SJSA1 (cell line): ENCODE results near the gene USH2A. TPM values are rescaled to one million over a fixed set of nuclear protein-coding genes. Genes with fewer than 3 reads are reported as not detected.

Experiments
- DNase-seq, 2 experiments: peaks; one replicate each; pipeline ENCODE4 v3.0.0-alpha.2; 2015 to 2020; ENCODE audit warnings: low spot score in 2 of 2, low read depth in 1 of 2
- H3K27ac ChIP-seq: fragments of 250-450 bp; sonication (Bioruptor Pico); 2 replicates; pipeline ENCODE4 v1.5.1; 2020; ENCODE audit warnings: mild to moderate bottlenecking, moderate library complexity
- H3K27me3 ChIP-seq: fragments of 250-450 bp; sonication (Bioruptor Pico); replicated peaks from 2 replicates; pipeline ENCODE4 v1.5.1; 2020; ENCODE audit warnings: mild to moderate bottlenecking, moderate library complexity
- H3K36me3 ChIP-seq: fragments of 250-450 bp; sonication (Bioruptor Pico); 2 replicates; pipeline ENCODE4 v1.5.1; 2020; ENCODE audit warnings: mild to moderate bottlenecking
- H3K4me1 ChIP-seq: fragments of 250-450 bp; sonication (Bioruptor Pico); replicated peaks from 2 replicates; pipeline ENCODE4 v1.6.1; 2021; ENCODE audit warnings: mild to moderate bottlenecking
- H3K4me3 ChIP-seq: fragments of 250-450 bp; sonication (Bioruptor Pico); 2 replicates; pipeline ENCODE4 v1.5.1; 2020; ENCODE audit warnings: mild to moderate bottlenecking
- H3K9me3 ChIP-seq: fragments of 250-450 bp; sonication (Bioruptor Pico); replicated peaks from 2 replicates; pipeline ENCODE4 v1.5.1; 2020; ENCODE audit warnings: mild to moderate bottlenecking
- total RNA-seq: library from RNA; depleted of rRNA; stranded (reverse); fragments of >200 nt; shearing (Covaris generic); gene quantifications from 2 replicates; pipeline ENCODE4 v1.2.3, GENCODE V29; 2014

USH2A gene
- total RNA-seq, 1 experiment from 2014 or later = not detected

DNA sequence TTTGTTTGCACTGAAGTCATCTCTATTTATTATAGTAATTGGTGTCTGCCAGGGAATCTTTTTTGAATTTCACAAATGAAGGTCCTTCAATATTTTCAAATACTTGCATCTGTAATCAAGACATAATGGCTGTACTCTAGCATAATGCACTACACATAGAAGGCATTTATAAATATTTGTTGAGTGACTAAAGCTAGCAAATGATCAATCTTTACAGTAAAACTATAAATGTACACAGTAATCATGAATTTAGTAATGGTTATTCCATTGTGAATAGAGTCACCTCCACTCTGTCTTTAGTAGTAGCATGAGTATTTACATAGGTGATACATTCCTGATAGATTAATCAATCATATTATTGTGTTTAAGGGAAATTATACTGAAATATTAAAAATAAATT, 119.6 kb downstream of the USH2A start:
- H3K4me1 ChIP-seq = no peaks in the 10 kb centered on the region
- H3K36me3 ChIP-seq = no peaks in the 10 kb centered on the region
- H3K4me3 ChIP-seq = no peak overlapping the region
- no peak overlapping the region for H3K27ac ChIP-seq
- DNase-seq = no peak
- no peaks in the 10 kb centered on the region for H3K27me3 ChIP-seq
- no peaks in the 10 kb centered on the region for H3K9me3 ChIP-seq

DNA sequence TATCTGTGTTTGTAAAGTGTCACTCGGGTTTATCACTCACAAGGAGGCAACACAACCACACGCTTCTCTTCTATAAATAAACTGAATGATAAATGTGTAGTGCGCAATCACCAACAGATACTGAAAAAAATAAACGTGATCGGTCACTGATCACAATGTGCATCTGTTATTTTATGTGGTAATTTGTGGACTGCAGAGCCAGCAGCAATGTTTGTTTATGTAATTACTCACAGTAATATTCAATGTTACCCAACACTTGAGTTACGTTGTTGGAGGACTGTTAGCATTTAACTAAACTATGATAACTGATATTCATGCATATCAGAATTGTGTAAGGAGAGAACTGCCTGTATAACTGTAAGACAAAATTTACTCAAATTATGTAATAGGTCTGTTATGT, 129.6 kb downstream of the USH2A start:
- Histone ChIP-seq H3K27ac (no peak overlapping the region), H3K4me1 (no peaks in the 10 kb centered on the region), H3K27me3 (no peaks in the 10 kb centered on the region; the same call in 1 of the 2 replicates), H3K4me3 (no peak overlapping the region), H3K36me3 (no peaks in the 10 kb centered on the region), H3K9me3 (no peaks in the 10 kb centered on the region)
- DNase-seq = no peak

DNA sequence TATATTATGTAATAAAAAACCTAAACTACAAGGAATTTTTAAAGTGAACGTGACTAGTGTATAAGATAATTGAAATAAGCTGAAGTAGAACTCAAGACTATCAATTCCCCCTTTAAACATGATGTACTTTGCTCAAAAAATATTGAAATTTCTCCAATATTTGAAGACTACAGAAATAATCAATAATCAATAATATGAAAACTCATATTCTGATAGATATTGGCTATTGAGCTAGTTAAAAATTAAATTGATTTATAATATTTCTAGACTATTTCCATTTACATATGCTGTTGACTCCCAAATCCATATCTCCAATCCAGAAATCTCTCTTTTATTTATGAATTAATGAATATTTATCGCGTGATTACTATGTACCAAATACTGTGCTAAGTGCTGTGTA, 133.2 kb downstream of the USH2A start:
- H3K4me3 ChIP-seq = no peak overlapping the region
- no peaks in the 10 kb centered on the region; the same call in 1 of the 2 replicates for H3K9me3 ChIP-seq
- no peaks in the 10 kb centered on the region for H3K27me3 ChIP-seq
- H3K36me3 ChIP-seq = no peaks in the 10 kb centered on the region
- no peak overlapping the region for H3K27ac ChIP-seq
- no peaks in the 10 kb centered on the region for H3K4me1 ChIP-seq
- no peak for DNase-seq

DNA sequence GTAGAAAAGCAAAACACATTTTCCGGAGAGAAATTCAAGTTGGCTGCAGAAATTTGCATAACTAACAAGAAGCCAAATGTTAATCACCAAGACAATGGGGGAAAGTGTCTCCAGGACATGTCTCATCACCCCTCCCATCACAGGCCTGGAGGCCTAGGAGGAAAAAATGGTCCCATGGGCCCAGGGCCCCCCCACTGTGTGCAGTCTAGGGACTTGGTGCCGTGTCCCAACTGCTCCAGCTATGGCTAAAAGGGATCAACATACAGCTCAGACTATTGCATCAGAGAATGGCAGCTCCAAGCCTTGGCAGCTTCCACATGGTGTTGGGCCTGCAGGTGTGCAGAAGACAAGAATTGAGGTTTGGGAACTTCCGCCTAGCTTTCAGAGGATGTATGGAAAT, 138.2 kb downstream of the USH2A start:
- H3K9me3 ChIP-seq = no peaks in the 10 kb centered on the region; the same call in 1 of the 2 replicates
- no peak overlapping the region for H3K4me3 ChIP-seq
- H3K36me3 ChIP-seq = no peaks in the 10 kb centered on the region
- DNase-seq = no peak
- no peaks in the 10 kb centered on the region for H3K4me1 ChIP-seq
- H3K27ac ChIP-seq = no peak overlapping the region
- no peaks in the 10 kb centered on the region for H3K27me3 ChIP-seq

DNA sequence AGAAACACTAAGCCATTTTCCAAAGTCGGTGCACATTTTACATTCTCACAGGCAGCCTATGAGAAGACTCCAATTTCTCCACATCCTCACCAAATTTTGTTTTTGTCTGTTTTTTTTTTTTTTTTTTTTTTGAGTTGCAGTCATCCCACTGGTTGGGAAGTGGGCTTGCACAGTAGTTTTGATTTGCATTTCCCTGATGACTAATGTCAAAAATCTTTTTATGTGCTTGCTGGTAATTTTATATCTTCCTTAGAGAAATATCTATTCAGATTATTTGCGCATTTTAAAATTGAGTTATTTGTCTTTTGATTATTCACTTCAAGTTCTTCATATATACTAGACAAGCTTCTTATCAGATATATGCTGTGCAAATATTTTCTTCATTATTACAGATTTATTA, 141.5 kb downstream of the USH2A start:
- Histone ChIP-seq H3K27me3 (no peaks in the 10 kb centered on the region), H3K36me3 (no peaks in the 10 kb centered on the region), H3K4me3 (no peak overlapping the region), H3K27ac (no peak overlapping the region), H3K4me1 (no peaks in the 10 kb centered on the region), H3K9me3 (no peaks in the 10 kb centered on the region; the same call in 1 of the 2 replicates)
- no peak for DNase-seq

DNA sequence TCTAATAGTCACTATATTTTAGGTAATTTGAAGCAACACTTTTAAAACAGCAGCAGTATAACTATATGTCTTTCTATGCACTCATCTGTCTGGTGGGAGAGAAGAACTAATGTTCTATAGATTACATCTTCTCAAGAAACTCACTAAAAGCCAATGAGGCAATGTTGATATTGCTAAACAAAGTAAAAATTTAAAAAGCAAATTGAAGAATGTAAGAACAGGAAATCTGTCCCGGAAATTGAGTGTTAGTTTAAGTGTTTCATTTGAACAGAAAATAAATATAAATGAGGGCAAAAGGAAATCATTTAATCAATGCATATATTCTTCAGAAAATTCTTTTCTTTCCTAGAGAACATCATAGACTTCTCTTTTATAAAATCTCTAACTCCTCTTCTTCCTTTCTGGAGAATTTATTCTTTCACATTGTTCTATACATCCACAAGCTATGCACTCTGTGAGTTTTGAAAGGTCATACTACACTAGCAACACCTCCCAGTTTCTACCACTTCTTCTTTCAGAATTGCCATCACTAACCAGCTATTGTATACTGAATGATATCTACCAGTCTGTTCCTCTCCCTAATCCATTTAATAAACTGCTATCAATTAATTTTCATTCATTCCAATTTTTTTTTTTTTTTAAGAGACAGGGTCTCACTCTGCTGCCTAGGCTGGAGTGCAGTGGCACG, 153.0 kb downstream of the USH2A start:
- H3K27ac ChIP-seq = no peak overlapping the region
- no peak overlapping the region for H3K4me3 ChIP-seq
- no peaks in the 10 kb centered on the region for H3K4me1 ChIP-seq
- H3K27me3 ChIP-seq = no peaks in the 10 kb centered on the region
- no peaks in the 10 kb centered on the region for H3K9me3 ChIP-seq
- DNase-seq = no peak
- H3K36me3 ChIP-seq = no peaks in the 10 kb centered on the region

DNA sequence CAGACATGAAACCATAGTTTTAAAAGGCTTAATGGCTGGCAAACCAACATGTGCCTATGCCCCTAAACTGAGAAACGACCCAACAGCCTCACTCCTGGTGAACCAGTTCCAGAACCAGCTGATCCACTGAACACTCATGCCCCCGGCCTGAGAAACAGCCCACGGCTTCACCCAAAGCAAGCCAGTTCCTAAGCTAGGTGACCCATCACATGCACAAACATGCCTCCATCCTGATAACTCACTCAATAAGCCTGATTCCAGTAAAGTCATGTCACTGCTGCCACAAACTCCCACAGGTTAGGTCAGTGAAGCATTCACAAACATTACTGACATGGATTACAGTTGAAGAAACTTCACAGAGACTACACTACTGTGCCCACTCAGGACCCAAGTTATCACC, 161.6 kb downstream of the USH2A start:
- Histone ChIP-seq H3K36me3 (no peaks in the 10 kb centered on the region), H3K4me3 (no peak overlapping the region), H3K9me3 (no peaks in the 10 kb centered on the region), H3K27me3 (no peaks in the 10 kb centered on the region), H3K4me1 (no peaks in the 10 kb centered on the region), H3K27ac (no peak overlapping the region)
- DNase-seq = no peak

DNA sequence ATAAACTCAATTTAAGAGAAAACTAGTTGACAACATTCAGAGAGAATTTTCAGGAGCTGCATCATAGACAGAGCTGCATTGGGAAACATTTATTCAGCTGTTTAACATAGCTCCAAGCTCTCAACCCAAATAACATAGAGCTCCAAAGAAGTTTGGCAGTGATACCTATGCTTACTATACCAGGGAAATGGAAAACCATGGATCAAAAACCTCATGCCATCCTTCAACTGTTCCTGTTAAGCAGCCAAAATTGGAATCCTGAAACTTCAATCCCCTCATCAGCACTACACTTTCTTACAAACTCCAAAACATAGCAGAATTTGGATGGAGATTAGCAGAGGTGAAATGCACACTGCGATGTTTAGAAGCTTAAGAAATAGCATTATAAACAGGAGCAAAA, 164.4 kb downstream of the USH2A start:
- H3K4me3 ChIP-seq = no peak overlapping the region
- H3K27ac ChIP-seq = no peak overlapping the region
- H3K9me3 ChIP-seq = no peaks in the 10 kb centered on the region
- no peaks in the 10 kb centered on the region for H3K36me3 ChIP-seq
- DNase-seq = no peak
- no peaks in the 10 kb centered on the region for H3K4me1 ChIP-seq
- no peaks in the 10 kb centered on the region for H3K27me3 ChIP-seq

DNA sequence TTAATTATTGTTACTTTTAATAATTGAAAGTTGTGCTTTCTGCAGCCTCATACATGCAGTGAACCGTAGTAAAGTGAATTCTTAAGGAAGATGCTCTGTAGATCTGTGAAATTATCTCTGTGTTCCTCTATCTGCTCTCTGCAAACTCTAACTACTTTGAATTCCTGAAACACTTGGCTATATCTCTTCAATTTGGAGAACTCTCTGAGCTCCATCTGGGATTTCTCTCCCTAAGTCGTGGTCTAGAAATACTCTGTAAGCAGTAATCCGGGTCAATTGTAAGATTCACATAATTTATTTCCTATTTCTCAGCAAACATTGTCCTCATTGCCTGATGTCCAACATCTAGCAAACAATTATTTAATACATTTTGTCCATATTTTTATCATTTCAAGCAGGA, 164.9 kb downstream of the USH2A start:
- Histone ChIP-seq H3K4me3 (no peak overlapping the region), H3K27me3 (no peaks in the 10 kb centered on the region), H3K27ac (no peak overlapping the region), H3K36me3 (no peaks in the 10 kb centered on the region), H3K4me1 (no peaks in the 10 kb centered on the region), H3K9me3 (no peaks in the 10 kb centered on the region)
- DNase-seq = no peak

DNA sequence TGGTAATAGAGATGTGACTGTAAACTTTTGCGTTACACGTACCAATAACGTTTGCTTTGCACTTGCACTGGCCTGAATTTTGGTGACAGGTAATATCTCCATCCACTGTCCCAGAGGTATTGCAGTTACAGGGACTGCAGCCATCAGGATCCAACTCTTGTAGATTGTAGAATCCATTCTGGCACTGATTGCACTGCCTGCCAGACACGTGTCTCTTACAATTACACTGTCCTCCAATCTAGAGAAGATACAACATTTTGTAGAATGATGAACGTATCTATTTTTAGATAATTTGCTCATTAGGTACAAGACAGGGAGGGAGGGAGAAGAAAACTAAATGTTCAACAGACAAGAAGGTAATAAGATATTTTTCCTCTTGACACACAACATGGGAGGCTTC, 172.4 kb downstream of the USH2A start:
- H3K4me1 ChIP-seq = no peaks in the 10 kb centered on the region
- no peaks in the 10 kb centered on the region for H3K9me3 ChIP-seq
- H3K27ac ChIP-seq = no peak overlapping the region
- no peak for DNase-seq
- H3K36me3 ChIP-seq = no peaks in the 10 kb centered on the region
- no peak overlapping the region for H3K4me3 ChIP-seq
- H3K27me3 ChIP-seq = no peaks in the 10 kb centered on the region

DNA sequence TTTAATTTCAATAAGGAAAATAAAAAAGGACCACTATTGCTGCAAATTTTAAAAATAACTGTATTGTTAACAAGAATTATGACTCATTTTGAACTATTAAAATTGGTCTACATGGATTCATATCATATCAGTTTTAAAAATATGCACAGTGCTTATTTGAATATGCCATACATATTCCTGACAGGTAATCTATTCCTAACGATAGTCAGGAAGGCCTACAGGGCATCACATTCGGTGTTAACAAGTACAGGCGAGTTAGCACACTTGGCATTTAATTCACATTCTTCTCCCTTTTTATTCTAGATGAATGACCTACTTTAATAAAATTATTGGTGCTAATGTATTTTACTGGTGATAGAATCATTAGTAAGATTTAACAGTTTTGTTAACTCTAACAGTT, 174.6 kb downstream of the USH2A start:
- H3K4me3 ChIP-seq = no peak overlapping the region

DNA sequence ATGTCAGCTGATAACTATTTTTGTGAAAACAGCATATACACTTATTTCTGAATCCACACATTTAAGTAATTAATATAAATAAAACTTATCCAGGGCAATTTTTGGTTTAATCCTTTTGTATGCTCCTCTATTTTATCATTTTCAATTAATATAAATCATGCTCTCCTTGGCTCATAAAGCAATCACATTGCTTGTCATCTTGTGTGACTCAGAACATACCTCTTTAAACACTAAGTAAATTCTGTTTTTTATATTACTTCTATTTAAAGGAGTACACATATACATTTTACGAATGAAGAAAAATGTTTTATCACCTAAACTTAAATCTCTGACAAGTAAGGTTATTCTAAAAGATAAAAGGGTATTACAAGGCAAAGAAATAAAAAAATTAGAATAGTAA, 175.3 kb downstream of the USH2A start:
- Histone ChIP-seq H3K9me3 (no peaks in the 10 kb centered on the region), H3K27me3 (no peaks in the 10 kb centered on the region), H3K27ac (no peak overlapping the region), H3K4me3 (no peak overlapping the region), H3K4me1 (no peaks in the 10 kb centered on the region), H3K36me3 (no peaks in the 10 kb centered on the region)
- no peak for DNase-seq

More for the DNA sequence above, 174.6 kb downstream of the USH2A start:
- no peak for DNase-seq
- Histone ChIP-seq H3K27me3 (no peaks in the 10 kb centered on the region), H3K36me3 (no peaks in the 10 kb centered on the region), H3K27ac (no peak overlapping the region), H3K4me1 (no peaks in the 10 kb centered on the region), H3K9me3 (no peaks in the 10 kb centered on the region)

DNA sequence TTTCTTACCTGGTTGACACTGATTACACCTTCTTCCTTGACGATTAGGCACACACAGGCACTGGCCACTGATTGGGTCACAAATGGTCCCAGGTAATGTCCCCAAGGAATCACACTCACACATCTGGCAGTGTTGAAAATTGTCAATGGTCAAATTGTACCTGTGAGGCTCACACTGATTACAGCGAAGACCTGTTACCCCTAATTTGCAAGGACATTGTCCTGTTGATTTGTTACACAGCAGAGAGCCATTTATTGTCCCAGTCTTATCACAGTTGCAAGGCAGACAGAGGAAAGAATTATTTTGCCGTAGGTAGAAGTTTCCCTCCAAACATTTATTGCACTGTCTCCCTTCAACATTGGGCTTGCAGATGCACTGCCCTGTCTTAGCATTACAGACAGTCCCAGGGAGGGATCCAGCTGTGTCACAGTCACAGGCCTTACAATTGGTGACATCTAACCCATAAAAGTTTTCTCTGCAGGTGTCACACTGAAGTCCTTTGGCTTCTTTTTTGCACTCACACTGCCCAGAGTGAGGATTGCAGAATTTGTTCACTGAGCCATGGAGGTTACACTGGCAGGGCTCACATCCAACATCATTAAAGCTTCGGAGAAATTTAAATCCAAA, 176.6 kb downstream of the USH2A start:
- no peak overlapping the region for H3K4me3 ChIP-seq
- H3K4me1 ChIP-seq = no peaks in the 10 kb centered on the region
- DNase-seq = no peak
- no peaks in the 10 kb centered on the region for H3K36me3 ChIP-seq
- H3K27ac ChIP-seq = no peak overlapping the region
- H3K9me3 ChIP-seq = no peaks in the 10 kb centered on the region
- H3K27me3 ChIP-seq = no peaks in the 10 kb centered on the region

DNA sequence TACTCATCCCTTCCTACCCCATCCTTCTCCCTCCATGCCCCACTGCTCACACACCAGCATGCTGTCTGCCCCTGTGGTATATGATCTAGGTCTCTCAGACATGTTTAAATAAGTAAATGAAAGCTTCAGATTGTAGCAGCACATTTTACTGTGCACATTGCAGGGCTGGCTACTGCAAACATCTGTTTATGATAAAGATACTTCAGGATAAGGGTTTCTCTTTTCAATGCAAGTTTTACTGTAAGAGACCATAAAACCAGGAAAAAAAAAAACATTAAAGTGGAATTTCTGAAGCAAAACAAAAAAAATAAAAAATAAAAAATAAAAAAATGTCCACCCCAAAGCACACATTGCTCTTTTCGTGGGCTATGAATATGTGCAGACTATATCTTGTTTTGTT, 184.4 kb downstream of the USH2A start:
- DNase-seq = no peak
- Histone ChIP-seq H3K4me3 (no peak overlapping the region), H3K9me3 (no peaks in the 10 kb centered on the region), H3K36me3 (no peaks in the 10 kb centered on the region), H3K4me1 (no peaks in the 10 kb centered on the region), H3K27ac (no peak overlapping the region), H3K27me3 (peaks cover 4% of the 10 kb centered on the region; the same call in 1 of the 2 replicates)
